Measurements from ENCODE around the gene DMRTC2. TPM values are rescaled to one million over a fixed set of nuclear protein-coding genes. Genes with fewer than 3 reads are reported as not detected.

Gene DMRTC2
- polyA plus RNA-seq, 1 donor (not counting 4 experiments of a cell fraction or from before 2014, with no cell fraction given): not detected

- peaks cover 25% of the 10 kb centered on the region for H3K4me1 ChIP-seq (ENCODE audit: control insufficient read depth, extremely low read depth, insufficient read depth, low read length)
- H3K9me3 ChIP-seq (ENCODE audit: control insufficient read depth, low read depth, low read length): no peaks in the 10 kb centered on the region
- peaks cover 80% of the 10 kb centered on the region for H3K79me2 ChIP-seq (ENCODE audit: control insufficient read depth, insufficient read depth, low read length)
- peaks cover 51% of the 10 kb centered on the region for H4K20me1 ChIP-seq (ENCODE audit: control insufficient read depth, extremely low read depth, insufficient read depth, low read length)
- no peak overlapping the region for H3K4me3 ChIP-seq (ENCODE audit: control insufficient read depth in 2 of 3, extremely low read depth in 1 of 3, insufficient read depth in 2 of 3, low read depth in 1 of 3, low read length in 3 of 3)
- TF ChIP-seq EZH2 (IDR thresholded peaks at IDR 0.05; ENCODE audit: low read length) (no peak), CTCF (optimal IDR thresholded peaks at IDR 0.05 in 1 of 3, IDR thresholded peaks at IDR 0.05 in 1 of 3, conservative IDR thresholded peaks at IDR 0.05 in 1 of 3; ENCODE audit: extremely low read depth in 1 of 3, insufficient read depth in 2 of 3, low read length in 3 of 3) (no peak)
- peaks cover 4% of the 10 kb centered on the region for H3K9me1 ChIP-seq (ENCODE audit: control insufficient read depth, extremely low read depth, insufficient read depth, low read length)
- no peak for DNase-seq (ENCODE audit: low read depth, low spot score)
- dilution Hi-C loops (cut with MboI; ENCODE audit: extremely low pct_ligation_motif_present, low sequenced_read_pairs): no loop called here
- no peak overlapping the region for H3K4me2 ChIP-seq (ENCODE audit: control insufficient read depth, extremely low read depth, insufficient read depth, low read depth, low read length)
- H3K36me3 ChIP-seq (ENCODE audit: control insufficient read depth in 2 of 2, extremely low read depth in 1 of 2, insufficient read depth in 2 of 2, low read length in 2 of 2): peaks cover 52 to 64% of the 10 kb centered on the region in 2 experiments
- no peaks in the 10 kb centered on the region for H3K27me3 ChIP-seq (ENCODE audit: control insufficient read depth, extremely low read depth, insufficient read depth, low read length)
- no peak for FAIRE-seq
- H3K9ac ChIP-seq (ENCODE audit: control insufficient read depth, extremely low read depth, insufficient read depth, low read length): no peak overlapping the region
- H2AFZ ChIP-seq (ENCODE audit: control insufficient read depth, low read length): no peak overlapping the region
- no peak overlapping the region for H3K27ac ChIP-seq (ENCODE audit: control insufficient read depth, insufficient read depth, low read length)
Observed at GRCh38 chr19:41864374-41864773, 19.5 kb downstream of the DMRTC2 start.

- TF ChIP-seq EZH2 (IDR thresholded peaks at IDR 0.05; ENCODE audit: low read length) (no peak), CTCF (optimal IDR thresholded peaks at IDR 0.05 in 1 of 3, IDR thresholded peaks at IDR 0.05 in 1 of 3, conservative IDR thresholded peaks at IDR 0.05 in 1 of 3; ENCODE audit: extremely low read depth in 1 of 3, insufficient read depth in 2 of 3, low read length in 3 of 3) (no peak)
Observed at GRCh38 chr19:41866284-41866683, 21.4 kb downstream of the DMRTC2 start.

More at GRCh38 chr19:41866284-41866683, 21.4 kb downstream of the DMRTC2 start:
- peaks cover 60% of the 10 kb centered on the region for H4K20me1 ChIP-seq (ENCODE audit: control insufficient read depth, extremely low read depth, insufficient read depth, low read length)
- no peak overlapping the region for H3K4me2 ChIP-seq (ENCODE audit: control insufficient read depth, extremely low read depth, insufficient read depth, low read depth, low read length)
- no peaks in the 10 kb centered on the region for H3K9me3 ChIP-seq (ENCODE audit: control insufficient read depth, low read depth, low read length)
- H3K79me2 ChIP-seq (ENCODE audit: control insufficient read depth, insufficient read depth, low read length): peaks cover 68% of the 10 kb centered on the region
- H3K9me1 ChIP-seq (ENCODE audit: control insufficient read depth, extremely low read depth, insufficient read depth, low read length): peaks cover 4% of the 10 kb centered on the region
- DNase-seq (ENCODE audit: low read depth, low spot score) (no peak), FAIRE-seq (no peak)
- peaks cover 22% of the 10 kb centered on the region for H3K4me1 ChIP-seq (ENCODE audit: control insufficient read depth, extremely low read depth, insufficient read depth, low read length)
- H3K9ac ChIP-seq (ENCODE audit: control insufficient read depth, extremely low read depth, insufficient read depth, low read length): no peak overlapping the region
- H2AFZ ChIP-seq (ENCODE audit: control insufficient read depth, low read length): no peak overlapping the region
- H3K27me3 ChIP-seq (ENCODE audit: control insufficient read depth, extremely low read depth, insufficient read depth, low read length): no peaks in the 10 kb centered on the region
- H3K36me3 ChIP-seq (ENCODE audit: control insufficient read depth in 2 of 2, extremely low read depth in 1 of 2, insufficient read depth in 2 of 2, low read length in 2 of 2): peaks cover 65 to 70% of the 10 kb centered on the region in 2 experiments
- no peak overlapping the region for H3K4me3 ChIP-seq (ENCODE audit: control insufficient read depth in 2 of 3, extremely low read depth in 1 of 3, insufficient read depth in 2 of 3, low read depth in 1 of 3, low read length in 3 of 3)
- H3K27ac ChIP-seq (ENCODE audit: control insufficient read depth, insufficient read depth, low read length): no peak overlapping the region
- dilution Hi-C loops (cut with MboI; ENCODE audit: extremely low pct_ligation_motif_present, low sequenced_read_pairs): no loop called here

Measured in keratinocyte (primary cell).